DOHH2 (cell line): ENCODE measurements around the gene IMMP2L.

Source experiments
- CTCF ChIP-seq: fragments of 200-600 bp; sonication (generic); IDR thresholded peaks from one replicate; pipeline ENCODE4 v1.5.1; 2014; ENCODE audit warnings: antibody characterized with exemption, mild to moderate bottlenecking, low read depth, low read length; ENCODE audit not compliant: poor library complexity, severe bottlenecking
- EZH2phosphoT487 ChIP-seq: fragments of 200-600 bp; sonication (generic); IDR thresholded peaks from 2 replicates; pipeline ENCODE4 v1.6.1; 2017; ENCODE audit warnings: borderline replicate concordance, mild to moderate bottlenecking, antibody characterized with exemption, low read length, moderate library complexity, mixed read lengths

GRCh38 chr7:111112439-111112838, 449.9 kb downstream of the IMMP2L start:
- no peak for TF ChIP-seq CTCF
- TF ChIP-seq EZH2phosphoT487 = no peak
